Neural cell (in vitro differentiated cells): ENCODE data around the gene TRIP6.

Experiments used
- CTCF ChIP-seq: fragments of 450-650 bp; IDR thresholded peaks from 2 replicates; pipeline ENCODE4 v1.5.1; 2014; ENCODE audit warnings: antibody characterized with exemption, mild to moderate bottlenecking, moderate library complexity; ENCODE audit not compliant: poor library complexity, severe bottlenecking
- EZH2 ChIP-seq: fragments of 200-600, 300-800 bp; shearing (Covaris generic), sonication (generic); IDR thresholded peaks from 2 replicates; pipeline ENCODE4 v1.6.1; 2014; ENCODE audit warnings: antibody characterized with exemption, low read length, borderline replicate concordance, mild to moderate bottlenecking; ENCODE audit not compliant: insufficient read depth, poor library complexity, severe bottlenecking

GRCh38 chr7:100887516-100888290 lies 20.5 kb downstream of the TRIP6 start:
- no peak for TF ChIP-seq CTCF
- TF ChIP-seq EZH2, result no peak
